Prostate gland (tissue), 2 donors: Measurements from ENCODE around the gene DUSP11. TPM values are rescaled to one million over a fixed set of nuclear protein-coding genes. Genes with fewer than 3 reads are reported as not detected.

Source experiments
- DNase-seq: peaks from one replicate; pipeline ENCODE4 v3.0.0-alpha.2; 2019; ENCODE audit warnings: low spot score
- H3K27ac ChIP-seq, 2 donors: fragments of 200-600 bp; sonication (generic); 2 replicates each; pipeline ENCODE4 v1.5.1; 2017 to 2019
- H3K27me3 ChIP-seq: fragments of 200-600 bp; sonication (generic); replicated peaks from 2 replicates; pipeline ENCODE4 v1.5.1; 2019; ENCODE audit not compliant: insufficient read depth
- H3K36me3 ChIP-seq, 2 donors: fragments of 200-600 bp; sonication (generic); 1 replicate in 1 of 2; 2 replicates in 1 of 2; pipeline versions ENCODE4 v1.5.1 to v1.8.1; 2017 to 2019
- H3K4me1 ChIP-seq: fragments of 200-600 bp; sonication (generic); replicated peaks from 2 replicates; pipeline ENCODE4 v1.5.1; 2019
- H3K4me3 ChIP-seq, 2 donors: fragments of 200-600 bp; sonication (generic); 2 replicates each; pipeline ENCODE4 v1.5.1; 2017 to 2019
- H3K9me3 ChIP-seq: fragments of 200-600 bp; sonication (generic); 2 replicates; pipeline ENCODE4 v1.5.1; 2017
- CTCF ChIP-seq, 4 experiments: fragments of 200-600 bp in 2 of 4; fragments of 450-650 bp in 2 of 4; sonication (generic) in 2 of 4; IDR thresholded peaks; 1 replicate in 3 of 4; 2 replicates in 1 of 4; pipeline ENCODE4 v1.5.1; 2016 to 2019; ENCODE audit warnings: antibody characterized with exemption in 4 of 4, mild to moderate bottlenecking in 2 of 4, moderate library complexity in 2 of 4
- POLR2A ChIP-seq: fragments of 450-650 bp; IDR thresholded peaks from one replicate; pipeline ENCODE4 v1.6.1; 2016; ENCODE audit warnings: antibody characterized with exemption, mild to moderate bottlenecking
- POLR2AphosphoS5 ChIP-seq: sonication (generic); formaldehyde crosslinking; IDR thresholded peaks from one replicate; pipeline ENCODE4 v1.6.1; 2017; ENCODE audit warnings: antibody characterized with exemption
- WGBS: methylation state at CpG from one replicate; pipeline ENCODE4 v1.1.5; 2018; 5-methylcytosine and 5-hydroxymethylcytosine counted together
- intact Hi-C: fragments of 100-400 bp; cut with DNase I; formaldehyde crosslinking; loops from one replicate; pipeline ENCODE4 v1.14.2; 2022
- total RNA-seq, 2 donors: library from RNA; depleted of rRNA; stranded (reverse); fragments of >200 nt; gene quantifications; one replicate each; pipeline ENCODE4 v1.1.0, GENCODE V29; 2016

Gene DUSP11
- total RNA-seq, 2 donors from 2014 or later: 37.8 to 39.5 TPM

GRCh38 chr2:73717251-73717606 is 62.7 kb downstream of the DUSP11 start:
- Histone ChIP-seq H3K9me3 (no peaks in the 10 kb centered on the region), H3K4me3 (no peak overlapping the region), H3K36me3 (no peaks in the 10 kb centered on the region), H3K27ac (no peak overlapping the region), H3K4me1 (no peaks in the 10 kb centered on the region), H3K27me3 (no peaks in the 10 kb centered on the region)
- TF ChIP-seq POLR2A (no peak), POLR2AphosphoS5 (no peak), CTCF (IDR thresholded peaks at IDR 0.05) (no peak)
- intact Hi-C loops: no loop called here
- no peak for DNase-seq

GRCh38 chr2:73716543-73717250 is 63.2 kb downstream of the DUSP11 start:
- no peak for DNase-seq
- intact Hi-C loops: no loop called here
- 19% methylated on average over 8 of the region's 8 CpGs for WGBS
- no peak for TF ChIP-seq POLR2AphosphoS5
- no peak for TF ChIP-seq POLR2A
- TF ChIP-seq CTCF (IDR thresholded peaks at IDR 0.05): no peak
- Histone ChIP-seq H3K27ac (peak overlapping the region; percentile 12 to 70), H3K27me3 (no peaks in the 10 kb centered on the region), H3K9me3 (no peaks in the 10 kb centered on the region), H3K36me3 (no peaks in the 10 kb centered on the region), H3K4me3 (no peak overlapping the region), H3K4me1 (no peaks in the 10 kb centered on the region)

DNA sequence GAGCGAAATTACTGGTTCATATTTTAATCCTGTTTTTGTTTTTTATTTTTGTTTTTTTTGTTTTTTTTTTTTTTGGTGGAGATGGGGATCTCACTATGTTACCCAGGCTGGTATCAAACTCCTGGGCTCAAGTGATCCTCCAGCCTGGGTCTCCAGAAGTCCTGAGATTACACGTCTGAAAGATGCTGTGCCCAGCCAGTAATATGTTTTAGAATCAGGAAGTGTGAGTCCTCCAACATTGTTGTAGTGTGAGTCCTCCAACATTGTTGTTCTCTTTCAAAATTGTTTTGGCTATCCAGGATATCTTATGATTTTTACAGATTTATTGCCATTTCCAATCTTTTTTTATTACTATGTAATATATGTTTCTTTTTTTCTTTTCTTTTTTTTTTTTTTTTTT is 65.8 kb downstream of the DUSP11 start:
- WGBS: 94% methylated on average over 2 of the region's 2 CpGs
- intact Hi-C loops: no loop called here
- Histone ChIP-seq H3K27ac (no peak overlapping the region), H3K4me3 (no peak overlapping the region), H3K9me3 (no peaks in the 10 kb centered on the region), H3K4me1 (no peaks in the 10 kb centered on the region), H3K36me3 (no peaks in the 10 kb centered on the region), H3K27me3 (no peaks in the 10 kb centered on the region)
- TF ChIP-seq POLR2A (no peak), CTCF (IDR thresholded peaks at IDR 0.05) (no peak), POLR2AphosphoS5 (no peak)
- no peak for DNase-seq

Other genes with a start within 250 kb of the DUSP11 start
- gene NAT8, start 137.7 kb downstream of the DUSP11 start, total RNA-seq: not detected
- gene TPRKB, start 42.8 kb downstream of the DUSP11 start, total RNA-seq: 10 to 100 TPM; 26.9 to 54.0 TPM
- gene C2orf78, start 4.1 kb upstream of the DUSP11 start, total RNA-seq: under 1 TPM in 1 of 2 donors, not detected in 1; 0.91 TPM
- gene STAMBP, start 48.9 kb upstream of the DUSP11 start, total RNA-seq: 10 to 100 TPM; 45.9 to 56.6 TPM
- 1,000 to 10,000 TPM; 1,031 to 1,176 TPM for gene ACTG2, start 112.9 kb upstream of the DUSP11 start, total RNA-seq
- 100 to 1,000 TPM in 1 of 2 donors, 10 to 100 TPM in 1; 77.4 to 107 TPM for gene DGUOK, start 146.8 kb upstream of the DUSP11 start, total RNA-seq
- 10 to 100 TPM; 12.8 to 13.8 TPM for gene TET3, start 204.8 kb upstream of the DUSP11 start, total RNA-seq